Measurements from ENCODE around the gene PTBP2.

Gene PTBP2

DNA sequence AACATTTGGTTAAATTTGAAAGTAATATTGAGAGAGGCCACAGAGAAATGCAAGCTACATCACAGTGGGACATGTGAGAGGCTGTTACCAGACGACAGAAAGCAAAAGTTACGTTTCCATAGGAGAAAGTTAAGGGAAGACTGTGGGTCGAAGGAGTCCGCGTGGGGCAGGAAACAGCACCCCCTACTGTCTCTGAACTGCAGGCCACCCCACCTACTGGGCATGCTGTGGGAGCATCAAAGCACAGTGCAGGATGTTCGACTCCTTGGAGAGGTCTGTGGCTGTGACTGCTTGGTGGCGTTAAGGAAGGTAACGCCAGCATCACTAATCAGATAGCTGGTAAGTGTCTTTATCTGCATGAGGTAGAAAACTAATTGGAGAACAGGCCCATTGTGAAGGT lies 123.9 kb downstream of the PTBP2 start:
- peak; percentile 57 for DNase-seq
- Histone ChIP-seq H3K27me3 (ENCODE audit: insufficient read depth, low read length, poor library complexity) (no peaks in the 10 kb centered on the region), H4K20me1 (ENCODE audit: insufficient read depth, low read length) (no peaks in the 10 kb centered on the region), H3K4me2 (ENCODE audit: insufficient read depth, low read length) (no peak overlapping the region), H3K9me3 (ENCODE audit: insufficient read depth, low read length, severe bottlenecking) (no peaks in the 10 kb centered on the region), H3K36me3 (ENCODE audit: insufficient read depth, low read length) (no peaks in the 10 kb centered on the region), H3K79me2 (ENCODE audit: insufficient read depth, low read length) (no peaks in the 10 kb centered on the region), H3K27ac (ENCODE audit: low read length) (no peak overlapping the region), H3K9ac (ENCODE audit: low read depth, low read length) (no peak overlapping the region), H3K4me3 (ENCODE audit: low read depth in 1 of 2, low read length in 2 of 2) (no peak overlapping the region), H3K4me1 (ENCODE audit: insufficient read depth, low read length) (no peaks in the 10 kb centered on the region), H2AFZ (ENCODE audit: low read depth, low read length) (no peak overlapping the region)
- ATAC-seq (ENCODE audit: insufficient read depth, low read depth), result peak; percentile 89
- TF ChIP-seq CTCF (IDR thresholded peaks at IDR 0.05; ENCODE audit: borderline replicate concordance, extremely low read depth, low read length, poor library complexity, severe bottlenecking) (peak; percentile 80), EZH2 (IDR thresholded peaks at IDR 0.05; ENCODE audit: borderline replicate concordance, low read depth, low read length, severe bottlenecking) (no peak)

GRCh38 chr1:96861836-96862235 lies 140.3 kb downstream of the PTBP2 start:
- H4K20me1 ChIP-seq (ENCODE audit: insufficient read depth, low read length), result no peaks in the 10 kb centered on the region

DNA sequence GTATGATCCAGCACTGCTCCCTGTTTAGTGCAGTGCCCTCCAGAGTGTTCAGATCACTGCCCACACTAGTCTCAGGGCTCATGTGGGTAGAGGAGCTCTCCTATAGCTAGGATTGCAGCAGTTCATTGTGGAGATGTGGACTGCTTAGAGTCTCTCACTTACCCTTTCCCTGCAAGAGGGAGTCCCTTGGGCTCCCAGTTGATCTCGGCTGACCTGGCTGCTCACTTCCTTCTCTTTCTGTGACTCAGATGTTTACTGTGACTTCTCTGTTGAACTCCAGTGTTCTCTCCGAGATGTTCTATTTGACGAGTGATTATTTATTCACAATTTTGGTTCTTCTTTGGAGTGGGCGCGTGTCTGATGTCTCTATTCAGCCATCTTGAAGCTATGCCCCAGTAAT lies 141.9 kb downstream of the PTBP2 start:
- H3K4me3 ChIP-seq (ENCODE audit: low read depth in 1 of 2, low read length in 2 of 2), result no peak overlapping the region
- no peak; the same call in 2 of the 3 replicates for ATAC-seq (ENCODE audit: insufficient read depth, low read depth)
- DNase-seq, result no peak
- H3K9me3 ChIP-seq (ENCODE audit: insufficient read depth, low read length, severe bottlenecking), result peaks cover 2% of the 10 kb centered on the region
- no peak for TF ChIP-seq CTCF (IDR thresholded peaks at IDR 0.05; ENCODE audit: borderline replicate concordance, extremely low read depth, low read length, poor library complexity, severe bottlenecking)
- no peak for TF ChIP-seq EZH2 (IDR thresholded peaks at IDR 0.05; ENCODE audit: borderline replicate concordance, low read depth, low read length, severe bottlenecking)
- no peaks in the 10 kb centered on the region for H3K36me3 ChIP-seq (ENCODE audit: insufficient read depth, low read length)
- no peaks in the 10 kb centered on the region for H3K27me3 ChIP-seq (ENCODE audit: insufficient read depth, low read length, poor library complexity)
- H3K4me2 ChIP-seq (ENCODE audit: insufficient read depth, low read length), result no peak overlapping the region
- no peaks in the 10 kb centered on the region for H3K79me2 ChIP-seq (ENCODE audit: insufficient read depth, low read length)
- H3K27ac ChIP-seq (ENCODE audit: low read length), result no peak overlapping the region
- no peak overlapping the region for H3K9ac ChIP-seq (ENCODE audit: low read depth, low read length)
- H3K4me1 ChIP-seq (ENCODE audit: insufficient read depth, low read length), result no peaks in the 10 kb centered on the region
- no peak overlapping the region for H2AFZ ChIP-seq (ENCODE audit: low read depth, low read length)
- H4K20me1 ChIP-seq (ENCODE audit: insufficient read depth, low read length), result no peaks in the 10 kb centered on the region

More at GRCh38 chr1:96861836-96862235, 140.3 kb downstream of the PTBP2 start:
- TF ChIP-seq CTCF (IDR thresholded peaks at IDR 0.05; ENCODE audit: borderline replicate concordance, extremely low read depth, low read length, poor library complexity, severe bottlenecking) (no peak), EZH2 (IDR thresholded peaks at IDR 0.05; ENCODE audit: borderline replicate concordance, low read depth, low read length, severe bottlenecking) (no peak)
- Histone ChIP-seq H3K9me3 (ENCODE audit: insufficient read depth, low read length, severe bottlenecking) (peaks cover 2% of the 10 kb centered on the region), H3K4me1 (ENCODE audit: insufficient read depth, low read length) (no peaks in the 10 kb centered on the region), H3K4me3 (ENCODE audit: low read depth in 1 of 2, low read length in 2 of 2) (no peak overlapping the region), H3K27me3 (ENCODE audit: insufficient read depth, low read length, poor library complexity) (no peaks in the 10 kb centered on the region), H3K79me2 (ENCODE audit: insufficient read depth, low read length) (no peaks in the 10 kb centered on the region), H3K36me3 (ENCODE audit: insufficient read depth, low read length) (no peaks in the 10 kb centered on the region), H3K27ac (ENCODE audit: low read length) (no peak overlapping the region), H2AFZ (ENCODE audit: low read depth, low read length) (no peak overlapping the region), H3K9ac (ENCODE audit: low read depth, low read length) (no peak overlapping the region), H3K4me2 (ENCODE audit: insufficient read depth, low read length) (no peak overlapping the region)
- DNase-seq (no peak), ATAC-seq (ENCODE audit: insufficient read depth, low read depth) (no peak)
